ENCODE measurements around the gene C2. TPM values are rescaled to one million over a fixed set of nuclear protein-coding genes. Genes with fewer than 3 reads are reported as not detected.

Gene C2
- total RNA-seq, 1 experiment from 2014 or later, result 1.3 TPM

GRCh38 chr6:31920811-31921210 lies 6.7 kb upstream of the C2 start (continued):
- TF ChIP-seq, protein P1, sequence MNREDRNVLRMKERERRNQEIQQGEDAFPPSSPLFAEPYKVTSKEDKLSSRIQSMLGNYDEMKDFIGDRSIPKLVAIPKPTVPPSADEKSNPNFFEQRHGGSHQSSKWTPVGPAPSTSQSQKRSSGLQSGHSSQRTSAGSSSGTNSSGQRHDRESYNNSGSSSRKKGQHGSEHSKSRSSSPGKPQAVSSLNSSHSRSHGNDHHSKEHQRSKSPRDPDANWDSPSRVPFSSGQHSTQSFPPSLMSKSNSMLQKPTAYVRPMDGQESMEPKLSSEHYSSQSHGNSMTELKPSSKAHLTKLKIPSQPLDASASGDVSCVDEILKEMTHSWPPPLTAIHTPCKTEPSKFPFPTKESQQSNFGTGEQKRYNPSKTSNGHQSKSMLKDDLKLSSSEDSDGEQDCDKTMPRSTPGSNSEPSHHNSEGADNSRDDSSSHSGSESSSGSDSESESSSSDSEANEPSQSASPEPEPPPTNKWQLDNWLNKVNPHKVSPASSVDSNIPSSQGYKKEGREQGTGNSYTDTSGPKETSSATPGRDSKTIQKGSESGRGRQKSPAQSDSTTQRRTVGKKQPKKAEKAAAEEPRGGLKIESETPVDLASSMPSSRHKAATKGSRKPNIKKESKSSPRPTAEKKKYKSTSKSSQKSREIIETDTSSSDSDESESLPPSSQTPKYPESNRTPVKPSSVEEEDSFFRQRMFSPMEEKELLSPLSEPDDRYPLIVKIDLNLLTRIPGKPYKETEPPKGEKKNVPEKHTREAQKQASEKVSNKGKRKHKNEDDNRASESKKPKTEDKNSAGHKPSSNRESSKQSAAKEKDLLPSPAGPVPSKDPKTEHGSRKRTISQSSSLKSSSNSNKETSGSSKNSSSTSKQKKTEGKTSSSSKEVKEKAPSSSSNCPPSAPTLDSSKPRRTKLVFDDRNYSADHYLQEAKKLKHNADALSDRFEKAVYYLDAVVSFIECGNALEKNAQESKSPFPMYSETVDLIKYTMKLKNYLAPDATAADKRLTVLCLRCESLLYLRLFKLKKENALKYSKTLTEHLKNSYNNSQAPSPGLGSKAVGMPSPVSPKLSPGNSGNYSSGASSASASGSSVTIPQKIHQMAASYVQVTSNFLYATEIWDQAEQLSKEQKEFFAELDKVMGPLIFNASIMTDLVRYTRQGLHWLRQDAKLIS (CRISPR knock-in tag; IDR thresholded peaks at IDR 0.05; ENCODE audit: borderline replicate concordance), result no peak
- TF ChIP-seq SP1 (CRISPR knock-in tag; conservative IDR thresholded peaks at IDR 0.05), result no peak
- TF ChIP-seq, protein P2, sequence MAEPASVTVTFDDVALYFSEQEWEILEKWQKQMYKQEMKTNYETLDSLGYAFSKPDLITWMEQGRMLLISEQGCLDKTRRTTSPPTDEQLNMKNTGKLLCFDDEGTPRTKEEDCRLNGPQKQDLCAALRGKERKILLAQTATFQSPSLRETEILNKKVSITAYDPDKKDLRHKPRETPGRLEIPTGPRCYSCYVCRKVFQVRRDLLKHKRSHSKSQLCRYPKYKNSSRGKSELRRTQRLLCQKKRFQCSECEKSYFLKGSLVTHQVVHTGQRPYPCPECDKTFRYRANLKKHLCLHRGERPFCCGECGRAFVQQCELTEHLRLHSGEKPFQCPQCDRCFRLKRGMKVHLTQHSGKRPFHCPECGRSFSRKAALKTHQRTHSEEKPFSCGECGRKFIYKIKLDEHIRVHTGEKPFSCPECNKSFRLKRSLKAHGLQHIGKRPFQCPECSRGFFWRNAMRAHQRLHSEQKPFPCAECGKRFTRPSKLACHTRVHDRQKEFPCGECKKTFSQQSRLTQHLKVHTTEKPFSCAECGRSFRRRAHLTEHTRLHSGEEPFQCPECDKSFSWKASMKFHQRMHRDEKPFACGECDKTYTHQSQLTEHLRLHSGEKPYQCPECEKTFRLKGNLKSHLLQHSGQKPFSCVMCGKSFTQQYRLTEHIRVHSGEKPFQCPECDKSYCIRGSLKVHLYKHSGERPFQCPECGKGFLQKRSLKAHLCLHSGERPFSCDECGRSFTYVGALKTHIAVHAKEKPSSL (CRISPR knock-in tag; conservative IDR thresholded peaks at IDR 0.05), result no peak
- TF ChIP-seq, protein P3, sequence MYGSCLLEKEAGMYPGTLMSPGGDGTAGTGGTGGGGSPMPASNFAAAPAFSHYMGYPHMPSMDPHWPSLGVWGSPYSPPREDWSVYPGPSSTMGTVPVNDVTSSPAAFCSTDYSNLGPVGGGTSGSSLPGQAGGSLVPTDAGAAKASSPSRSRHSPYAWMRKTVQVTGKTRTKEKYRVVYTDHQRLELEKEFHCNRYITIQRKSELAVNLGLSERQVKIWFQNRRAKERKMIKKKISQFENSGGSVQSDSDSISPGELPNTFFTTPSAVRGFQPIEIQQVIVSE (CRISPR knock-in tag; IDR thresholded peaks at IDR 0.05; ENCODE audit: borderline replicate concordance), result no peak
- TF ChIP-seq ATF2 (CRISPR knock-in tag; IDR thresholded peaks at IDR 0.05; ENCODE audit: borderline replicate concordance, low read depth), result no peak

GRCh38 chr6:31922942-31923341 lies 4.6 kb upstream of the C2 start:
- DNase-seq (ENCODE audit: low spot score), result peak; percentile 50

More at GRCh38 chr6:31922942-31923341, 4.6 kb upstream of the C2 start:
- no peak overlapping the region for H3K27ac Mint-ChIP-seq
- no peak overlapping the region for H3K4me3 Mint-ChIP-seq
- H3K36me3 Mint-ChIP-seq, result no peaks in the 10 kb centered on the region
- CTCF ChIA-PET, result interaction anchor here (0.5 to 2.6 kb wide), 31 partner anchors 12 to 262 kb away, joined by 3 to 22 read pairs (median 4); partner anchors contain the start of genes C6orf47, CFB, EHMT2 and HSPA1B
- POLR2A ChIA-PET, result no interaction called here
- peaks cover 15% of the 10 kb centered on the region for H3K27me3 Mint-ChIP-seq (ENCODE audit: low read depth)
- H3K9me3 Mint-ChIP-seq, result no peaks in the 10 kb centered on the region
- no peaks in the 10 kb centered on the region for H3K4me1 Mint-ChIP-seq
- peak; percentile 87 for ATAC-seq
- TF ChIP-seq, protein P4, sequence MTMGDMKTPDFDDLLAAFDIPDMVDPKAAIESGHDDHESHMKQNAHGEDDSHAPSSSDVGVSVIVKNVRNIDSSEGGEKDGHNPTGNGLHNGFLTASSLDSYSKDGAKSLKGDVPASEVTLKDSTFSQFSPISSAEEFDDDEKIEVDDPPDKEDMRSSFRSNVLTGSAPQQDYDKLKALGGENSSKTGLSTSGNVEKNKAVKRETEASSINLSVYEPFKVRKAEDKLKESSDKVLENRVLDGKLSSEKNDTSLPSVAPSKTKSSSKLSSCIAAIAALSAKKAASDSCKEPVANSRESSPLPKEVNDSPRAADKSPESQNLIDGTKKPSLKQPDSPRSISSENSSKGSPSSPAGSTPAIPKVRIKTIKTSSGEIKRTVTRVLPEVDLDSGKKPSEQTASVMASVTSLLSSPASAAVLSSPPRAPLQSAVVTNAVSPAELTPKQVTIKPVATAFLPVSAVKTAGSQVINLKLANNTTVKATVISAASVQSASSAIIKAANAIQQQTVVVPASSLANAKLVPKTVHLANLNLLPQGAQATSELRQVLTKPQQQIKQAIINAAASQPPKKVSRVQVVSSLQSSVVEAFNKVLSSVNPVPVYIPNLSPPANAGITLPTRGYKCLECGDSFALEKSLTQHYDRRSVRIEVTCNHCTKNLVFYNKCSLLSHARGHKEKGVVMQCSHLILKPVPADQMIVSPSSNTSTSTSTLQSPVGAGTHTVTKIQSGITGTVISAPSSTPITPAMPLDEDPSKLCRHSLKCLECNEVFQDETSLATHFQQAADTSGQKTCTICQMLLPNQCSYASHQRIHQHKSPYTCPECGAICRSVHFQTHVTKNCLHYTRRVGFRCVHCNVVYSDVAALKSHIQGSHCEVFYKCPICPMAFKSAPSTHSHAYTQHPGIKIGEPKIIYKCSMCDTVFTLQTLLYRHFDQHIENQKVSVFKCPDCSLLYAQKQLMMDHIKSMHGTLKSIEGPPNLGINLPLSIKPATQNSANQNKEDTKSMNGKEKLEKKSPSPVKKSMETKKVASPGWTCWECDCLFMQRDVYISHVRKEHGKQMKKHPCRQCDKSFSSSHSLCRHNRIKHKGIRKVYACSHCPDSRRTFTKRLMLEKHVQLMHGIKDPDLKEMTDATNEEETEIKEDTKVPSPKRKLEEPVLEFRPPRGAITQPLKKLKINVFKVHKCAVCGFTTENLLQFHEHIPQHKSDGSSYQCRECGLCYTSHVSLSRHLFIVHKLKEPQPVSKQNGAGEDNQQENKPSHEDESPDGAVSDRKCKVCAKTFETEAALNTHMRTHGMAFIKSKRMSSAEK (CRISPR knock-in tag; IDR thresholded peaks at IDR 0.05; ENCODE audit: borderline replicate concordance), result no peak
- no peak for TF ChIP-seq GRHL2 (CRISPR knock-in tag; IDR thresholded peaks at IDR 0.05; ENCODE audit: insufficient replicate concordance, severe bottlenecking)
- TF ChIP-seq GABPB1 (CRISPR knock-in tag; IDR thresholded peaks at IDR 0.05), result no peak
- TF ChIP-seq PREB (CRISPR knock-in tag; IDR thresholded peaks at IDR 0.05; ENCODE audit: borderline replicate concordance), result no peak
- TF ChIP-seq, protein P5, sequence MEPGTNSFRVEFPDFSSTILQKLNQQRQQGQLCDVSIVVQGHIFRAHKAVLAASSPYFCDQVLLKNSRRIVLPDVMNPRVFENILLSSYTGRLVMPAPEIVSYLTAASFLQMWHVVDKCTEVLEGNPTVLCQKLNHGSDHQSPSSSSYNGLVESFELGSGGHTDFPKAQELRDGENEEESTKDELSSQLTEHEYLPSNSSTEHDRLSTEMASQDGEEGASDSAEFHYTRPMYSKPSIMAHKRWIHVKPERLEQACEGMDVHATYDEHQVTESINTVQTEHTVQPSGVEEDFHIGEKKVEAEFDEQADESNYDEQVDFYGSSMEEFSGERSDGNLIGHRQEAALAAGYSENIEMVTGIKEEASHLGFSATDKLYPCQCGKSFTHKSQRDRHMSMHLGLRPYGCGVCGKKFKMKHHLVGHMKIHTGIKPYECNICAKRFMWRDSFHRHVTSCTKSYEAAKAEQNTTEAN (CRISPR knock-in tag; IDR thresholded peaks at IDR 0.05), result no peak
- no peak for TF ChIP-seq PRDM15 (CRISPR knock-in tag; IDR thresholded peaks at IDR 0.05)
- TF ChIP-seq ZNF423 (CRISPR knock-in tag; IDR thresholded peaks at IDR 0.05), result no peak
